Body of pancreas (tissue), 4 donors: ENCODE measurements around the gene THSD8. TPM values are rescaled to one million over a fixed set of nuclear protein-coding genes. Genes with fewer than 3 reads are reported as not detected.
"Not testable (repeated sequence)": the region's sequence is repeated elsewhere in the genome, so short reads cannot be mapped to it uniquely, and the experiment has no call there.

Experiments
- ATAC-seq: fragments of 150-250 bp; one replicate; pipeline ENCODE4 v1.9.1; 2016
- DNase-seq, 4 donors: peaks; one replicate each; pipeline ENCODE4 v3.0.0-alpha.2; 2019
- H3K27ac ChIP-seq, 4 donors: fragments of 200-600 bp; sonication (generic); 1 replicate in 3 of 4; 2 replicates in 1 of 4; pipeline versions ENCODE4 v1.5.1 to v1.6.1; 2016 to 2019; ENCODE audit warnings: mild to moderate bottlenecking in 1 of 4, mixed read lengths in 1 of 4, moderate library complexity in 1 of 4
- H3K27me3 ChIP-seq, 2 donors: fragments of 200-600 bp; sonication (generic); one replicate each; pipeline ENCODE4 v1.6.0; 2016; ENCODE audit warnings: mild to moderate bottlenecking in 1 of 2
- H3K36me3 ChIP-seq, 2 donors: fragments of 200-600 bp; sonication (generic); replicated peaks in 1 of 2; 2 replicates each; pipeline ENCODE4 v1.5.1; 2016; ENCODE audit warnings: low read depth in 2 of 2; ENCODE audit not compliant: insufficient read depth in 1 of 2
- H3K4me1 ChIP-seq: fragments of 200-600 bp; sonication (generic); one replicate; pipeline ENCODE4 v1.6.0; 2016
- H3K4me3 ChIP-seq, 2 donors: fragments of 200-600 bp; sonication (generic); 1 replicate in 1 of 2; 2 replicates in 1 of 2; pipeline ENCODE4 v1.5.1; 2016 to 2019
- H3K9me3 ChIP-seq, 3 donors: fragments of 200-600 bp; sonication (generic); 1 replicate in 2 of 3; 2 replicates in 1 of 3; pipeline ENCODE4 v1.5.1; 2016
- POLR2A ChIP-seq, 3 donors: fragments of 450-650 bp; IDR thresholded peaks; one replicate each; pipeline ENCODE4 v1.6.1; 2016; ENCODE audit warnings: antibody characterized with exemption in 3 of 3, mild to moderate bottlenecking in 2 of 3
- WGBS, 2 donors: methylation state at CpG; one replicate each; pipeline ENCODE4 v1.1.5; 2017; 5-methylcytosine and 5-hydroxymethylcytosine counted together
- intact Hi-C: fragments of 100-400 bp; cut with DNase I; formaldehyde crosslinking; loops from one replicate; pipeline ENCODE4 v1.15.1; 2023
- total RNA-seq, 2 donors: library from RNA; depleted of rRNA; stranded (reverse); fragments of >200 nt; gene quantifications; one replicate each; pipeline ENCODE4 v1.1.0, GENCODE V29; 2016
- TF ChIP-seq, protein P1 (sequence below), 7 experiments: fragments of 450-650 bp in 4 of 7; fragments of 200-600 bp in 3 of 7; sonication (generic) in 3 of 7; IDR thresholded peaks; one replicate each; pipeline ENCODE4 v1.5.1; 2016 to 2019; ENCODE audit warnings: antibody characterized with exemption in 7 of 7

THSD8 gene
- total RNA-seq, 2 donors from 2014 or later = not detected

DNA sequence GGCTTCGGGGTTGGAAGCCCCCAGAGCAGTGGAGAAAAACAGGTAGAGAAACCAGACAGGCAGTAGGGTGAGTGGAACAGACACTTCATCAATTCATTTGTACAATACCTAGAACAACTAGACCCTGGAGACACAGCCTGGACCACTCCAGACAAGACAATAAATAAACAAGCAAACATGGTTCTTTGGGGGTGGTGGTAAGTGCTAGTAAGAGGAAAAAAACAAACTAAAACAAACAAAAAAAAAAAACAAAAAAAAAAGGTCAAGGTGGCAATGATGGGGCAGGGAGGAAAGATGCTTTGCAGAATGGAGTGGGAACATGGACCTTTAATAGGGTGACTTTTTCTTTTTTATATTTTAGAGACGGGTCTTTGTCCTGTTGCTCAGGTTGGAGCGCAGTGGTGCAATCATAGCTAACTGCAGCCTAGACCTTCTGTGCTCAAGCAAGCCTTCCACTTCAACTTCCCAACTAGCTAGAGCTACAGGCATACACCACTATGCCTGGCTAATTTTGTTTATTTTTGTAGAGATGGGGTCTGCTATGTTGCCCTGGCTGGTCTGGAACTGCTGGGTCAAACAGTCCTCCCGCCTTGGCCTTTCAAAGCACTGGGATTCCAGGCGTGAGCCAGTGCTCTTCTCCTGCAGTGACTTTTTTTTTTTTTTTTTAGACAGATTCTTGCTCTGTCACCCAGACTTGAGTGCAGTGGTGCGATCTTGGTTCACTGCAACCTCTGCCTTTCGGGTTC, 7.5 kb upstream of the THSD8 start:
- no peaks in the 10 kb centered on the region for H3K9me3 ChIP-seq
- TF ChIP-seq, protein P1, sequence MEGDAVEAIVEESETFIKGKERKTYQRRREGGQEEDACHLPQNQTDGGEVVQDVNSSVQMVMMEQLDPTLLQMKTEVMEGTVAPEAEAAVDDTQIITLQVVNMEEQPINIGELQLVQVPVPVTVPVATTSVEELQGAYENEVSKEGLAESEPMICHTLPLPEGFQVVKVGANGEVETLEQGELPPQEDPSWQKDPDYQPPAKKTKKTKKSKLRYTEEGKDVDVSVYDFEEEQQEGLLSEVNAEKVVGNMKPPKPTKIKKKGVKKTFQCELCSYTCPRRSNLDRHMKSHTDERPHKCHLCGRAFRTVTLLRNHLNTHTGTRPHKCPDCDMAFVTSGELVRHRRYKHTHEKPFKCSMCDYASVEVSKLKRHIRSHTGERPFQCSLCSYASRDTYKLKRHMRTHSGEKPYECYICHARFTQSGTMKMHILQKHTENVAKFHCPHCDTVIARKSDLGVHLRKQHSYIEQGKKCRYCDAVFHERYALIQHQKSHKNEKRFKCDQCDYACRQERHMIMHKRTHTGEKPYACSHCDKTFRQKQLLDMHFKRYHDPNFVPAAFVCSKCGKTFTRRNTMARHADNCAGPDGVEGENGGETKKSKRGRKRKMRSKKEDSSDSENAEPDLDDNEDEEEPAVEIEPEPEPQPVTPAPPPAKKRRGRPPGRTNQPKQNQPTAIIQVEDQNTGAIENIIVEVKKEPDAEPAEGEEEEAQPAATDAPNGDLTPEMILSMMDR (IDR thresholded peaks at IDR 0.05) = no peak
- TF ChIP-seq POLR2A (IDR thresholded peaks at IDR 0.05) = peak in 1 of 3 donors; percentile 18
- no peak overlapping the region for H3K4me3 ChIP-seq
- peak overlapping the region; percentile 94 to 100 (median 98) for H3K27ac ChIP-seq
- no peaks in the 10 kb centered on the region for H3K27me3 ChIP-seq
- no peaks in the 10 kb centered on the region for H3K36me3 ChIP-seq
- WGBS, 2 donors = 59 to 64% methylated on average over 7 of the region's 7 CpGs
- intact Hi-C loops = no loop called here
- peaks cover 37% of the 10 kb centered on the region for H3K4me1 ChIP-seq
- no peak for DNase-seq
- no peak for ATAC-seq

DNA sequence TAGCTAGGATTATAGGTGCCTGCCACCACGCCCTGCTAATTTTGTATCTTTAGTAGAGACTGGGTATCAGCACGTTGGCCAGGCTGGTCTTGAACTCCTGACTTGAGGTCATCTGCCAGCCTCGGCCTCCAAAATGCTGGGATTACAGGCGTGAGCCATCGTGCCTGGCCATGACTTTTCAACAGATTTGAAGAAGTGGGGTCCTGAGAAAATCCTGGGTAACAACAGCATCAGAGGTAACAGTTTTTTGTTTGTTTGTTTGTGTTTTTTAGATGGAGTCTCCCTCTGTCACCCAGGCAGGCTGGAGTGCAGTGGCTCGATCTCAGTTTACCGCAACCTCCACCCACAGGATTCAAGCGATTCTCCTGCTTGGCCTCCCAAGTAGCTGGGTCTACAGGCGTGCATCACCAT, 6.9 kb upstream of the THSD8 start:
- intact Hi-C loops = no loop called here
- Histone ChIP-seq H3K27ac (peak overlapping the region in 2 of 4 donors; percentile 94 to 100), H3K36me3 (no peaks in the 10 kb centered on the region)

DNA sequence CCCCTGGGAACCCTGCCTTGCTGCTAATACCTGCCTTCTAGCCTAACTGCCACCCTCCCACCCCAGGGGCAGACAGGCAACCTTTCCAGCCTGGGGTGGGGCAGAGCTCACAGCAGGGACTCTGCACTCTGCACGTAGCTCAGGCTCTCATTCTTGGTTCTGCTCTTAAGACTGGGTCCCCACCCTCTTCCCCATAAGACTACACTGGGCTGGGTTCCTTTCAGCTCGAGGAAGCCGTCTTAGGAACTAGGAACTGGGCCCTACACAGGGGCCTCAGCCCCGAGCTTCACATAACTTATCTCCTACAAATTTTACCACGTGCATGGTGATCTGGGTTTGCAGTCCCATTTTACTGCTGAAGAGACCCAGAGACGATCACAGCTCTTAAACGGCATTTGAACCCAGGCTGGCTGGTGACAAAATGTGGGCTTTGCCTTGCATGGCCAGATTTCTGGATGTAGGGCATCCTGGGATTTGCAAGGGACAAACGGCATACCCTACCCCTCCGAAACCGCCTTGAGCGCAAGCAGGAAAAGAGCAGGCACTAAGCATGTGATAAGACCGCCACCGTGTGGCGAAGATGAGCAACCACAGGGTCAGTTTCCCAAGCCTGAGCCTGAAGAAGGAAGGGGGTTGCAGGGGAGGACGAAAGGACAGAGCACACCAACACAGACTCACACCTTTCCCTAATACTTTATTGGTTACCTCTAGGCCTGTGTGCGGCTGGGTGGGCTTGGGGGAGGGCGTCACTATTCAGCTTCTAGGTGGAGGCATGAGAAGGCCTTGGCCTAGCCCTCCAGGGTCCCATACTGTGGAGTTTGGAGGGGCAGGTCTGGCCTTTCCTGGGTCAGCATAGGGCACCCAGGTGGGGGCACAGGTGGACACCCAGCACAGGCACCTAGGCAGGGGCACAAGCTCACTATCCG, 5.5 kb upstream of the THSD8 start:
- H3K4me1 ChIP-seq = peaks cover 37% of the 10 kb centered on the region
- TF ChIP-seq, protein P1 (IDR thresholded peaks at IDR 0.05) = peak; percentile 79 to 99 (median 98)
- TF ChIP-seq POLR2A (IDR thresholded peaks at IDR 0.05) = peak; percentile 24 to 43 (median 34)

More for the DNA sequence above, 6.9 kb upstream of the THSD8 start:
- no peaks in the 10 kb centered on the region for H3K9me3 ChIP-seq
- no peak for DNase-seq
- no peak for ATAC-seq
- no peak overlapping the region for H3K4me3 ChIP-seq
- 83 to 95% methylated on average over 4 to 9 of the region's 9 CpGs for WGBS, 2 donors
- H3K4me1 ChIP-seq = peaks cover 36% of the 10 kb centered on the region
- no peaks in the 10 kb centered on the region for H3K27me3 ChIP-seq
- TF ChIP-seq POLR2A (IDR thresholded peaks at IDR 0.05) = peak in 1 of 3 donors; percentile 6
- TF ChIP-seq, protein P1 (IDR thresholded peaks at IDR 0.05) = no peak

DNA sequence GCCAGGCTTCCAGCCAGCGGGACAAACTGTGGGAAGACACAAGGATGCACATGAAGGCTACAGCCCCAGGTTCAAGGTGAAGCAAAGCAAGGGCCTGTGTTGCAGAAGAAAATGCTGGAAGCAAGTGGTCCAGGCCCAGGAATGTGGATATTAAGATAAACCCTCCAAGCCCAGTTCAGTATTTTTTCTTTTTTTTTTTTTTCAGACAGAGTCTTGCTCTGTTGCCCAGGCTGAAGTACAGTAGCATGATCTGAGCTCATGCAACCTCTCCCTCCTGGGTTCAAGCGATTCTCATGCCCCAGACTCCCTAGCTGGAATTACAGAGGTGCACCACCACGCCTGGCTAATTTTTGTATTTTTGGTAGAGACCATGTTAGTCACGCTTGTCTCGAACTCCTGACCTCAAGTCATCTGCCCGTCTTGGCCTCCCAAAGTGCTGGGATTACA, 4.7 kb upstream of the THSD8 start:
- intact Hi-C loops = no loop called here
- no peak for TF ChIP-seq POLR2A (IDR thresholded peaks at IDR 0.05)
- TF ChIP-seq, protein P1 (IDR thresholded peaks at IDR 0.05) = no peak
- H3K27ac ChIP-seq = no peak overlapping the region
- no peak for ATAC-seq
- H3K4me1 ChIP-seq = peaks cover 39% of the 10 kb centered on the region
- H3K4me3 ChIP-seq = no peak overlapping the region
- no peak for DNase-seq
- no peaks in the 10 kb centered on the region for H3K27me3 ChIP-seq
- WGBS, 2 donors = 88 to 93% methylated on average over 6 of the region's 6 CpGs
- no peaks in the 10 kb centered on the region for H3K36me3 ChIP-seq
- H3K9me3 ChIP-seq = no peaks in the 10 kb centered on the region

More for the DNA sequence above, 5.5 kb upstream of the THSD8 start:
- no peaks in the 10 kb centered on the region for H3K36me3 ChIP-seq
- H3K27ac ChIP-seq = peak overlapping the region in 2 of 4 donors; percentile 22 to 94
- no peaks in the 10 kb centered on the region for H3K27me3 ChIP-seq
- H3K4me3 ChIP-seq = no peak overlapping the region
- intact Hi-C loops = no loop called here
- DNase-seq (peak; percentile 79 to 86 (median 81)), ATAC-seq (peak; percentile 19)
- H3K9me3 ChIP-seq = no peaks in the 10 kb centered on the region
- WGBS, 2 donors = 11% methylated on average over 11 to 18 of the region's 18 CpGs

DNA sequence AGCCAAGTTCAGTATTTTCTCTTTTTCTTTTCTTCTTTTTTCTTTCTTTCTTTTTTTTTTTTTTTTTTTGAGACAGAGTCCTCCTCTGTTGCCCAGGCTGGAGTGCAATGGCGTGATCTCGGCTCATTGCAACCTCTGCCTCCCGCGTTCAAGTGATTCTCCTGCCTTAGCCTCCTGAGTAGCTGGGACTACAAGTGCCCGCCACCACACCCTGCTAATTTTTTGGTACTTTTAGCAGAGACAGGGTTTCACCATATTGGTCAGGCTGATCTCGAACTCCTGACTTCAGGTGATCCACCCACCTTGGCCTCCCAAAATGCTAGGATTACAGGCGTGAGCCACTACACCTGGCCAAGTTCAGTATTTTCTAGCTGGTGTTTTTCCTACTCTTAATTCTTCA, 4.3 kb upstream of the THSD8 start:
- peaks cover 44% of the 10 kb centered on the region for H3K4me1 ChIP-seq

More for the DNA sequence above, 4.3 kb upstream of the THSD8 start:
- intact Hi-C loops, H3K4me3 ChIP-seq, H3K27ac ChIP-seq, ATAC-seq, DNase-seq, H3K9me3 ChIP-seq, H3K27me3 ChIP-seq, H3K36me3 ChIP-seq: not testable (repeated sequence)
- 93 to 95% methylated on average over 7 of the region's 7 CpGs for WGBS, 2 donors
